GM18498 (cell line): ENCODE measurements around the gene KRTAP19-8.

Experiments
- ATAC-seq: cut with Tn5 transposase; IDR thresholded peaks from one replicate; pipeline ENCODE4 v1.9.1; 2021; ENCODE audit warnings: mild to moderate bottlenecking, moderate library complexity; ENCODE audit not compliant: unreplicated experiment

KRTAP19-8 gene, protein sequence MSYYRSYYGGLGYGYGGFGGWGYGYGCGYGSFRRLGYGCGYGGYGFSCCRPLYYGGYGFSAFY

DNA sequence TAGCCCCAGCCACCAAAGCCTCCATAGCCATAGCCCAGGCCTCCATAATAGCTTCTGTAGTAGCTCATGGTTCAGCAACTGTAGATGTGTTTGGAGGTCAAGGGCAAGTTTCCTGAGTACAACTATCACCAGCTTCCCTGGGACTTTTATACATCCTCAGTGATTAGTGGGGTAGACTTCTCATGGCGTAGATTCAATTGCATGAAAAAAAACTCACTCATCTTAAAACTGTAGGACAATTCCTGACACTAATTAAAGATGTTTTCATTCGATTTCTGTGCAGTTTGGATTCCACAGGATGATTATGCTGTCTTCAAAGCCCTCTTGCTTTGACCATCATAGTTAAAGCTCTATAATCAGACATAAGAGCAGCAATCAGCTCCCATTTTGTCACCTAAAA lies at the start of gene KRTAP19-8:
Gene KRTAP19-8 (minus strand): TSS at position 101 of the 400 bp plus-strand sequence. CDS start 33 bp downstream, at position 68.
- ATAC-seq: no peak

DNA sequence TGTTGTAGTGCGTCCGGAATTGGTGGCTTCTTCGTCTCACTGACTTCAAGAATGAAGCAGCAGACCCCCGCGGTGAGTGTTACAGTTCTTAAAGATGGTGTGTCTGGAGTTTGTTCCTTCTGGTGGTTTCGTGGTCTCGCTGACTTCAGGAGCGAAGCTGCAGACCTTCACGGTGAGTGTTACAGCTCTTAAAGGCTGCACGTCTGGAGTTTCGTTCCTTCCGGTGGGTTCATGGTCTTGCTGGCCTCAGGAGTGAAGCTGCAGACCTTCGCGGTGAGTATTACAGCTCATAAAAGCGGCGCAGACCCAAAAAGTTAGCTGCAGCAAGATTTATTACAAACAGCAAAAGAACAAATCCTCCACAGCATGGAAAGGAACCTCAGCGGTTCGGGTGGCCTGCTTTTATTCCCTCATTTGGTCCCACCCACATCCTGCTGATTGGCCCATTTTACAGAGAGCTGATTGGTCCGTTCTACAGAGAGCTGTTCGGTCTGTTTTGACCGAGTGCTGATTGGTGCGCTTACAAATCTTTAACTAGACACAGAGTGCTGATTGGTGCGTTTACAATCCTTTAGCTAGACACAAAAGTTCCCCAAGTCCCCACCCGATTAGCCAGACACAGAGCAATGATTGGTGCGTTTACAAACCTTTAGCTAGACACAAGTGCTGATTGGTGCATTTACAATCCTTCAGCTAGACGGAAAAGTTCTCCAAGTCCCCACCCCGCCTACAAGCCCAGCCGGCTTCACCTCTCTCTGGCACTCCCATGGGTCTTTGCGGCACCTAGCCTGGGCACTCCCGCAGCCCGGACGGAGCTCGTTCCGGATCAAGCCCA lies 49.6 kb upstream of the KRTAP19-8 start:
- no peak for ATAC-seq

GRCh38 chr21:31084689-31085088 lies 46.4 kb upstream of the KRTAP19-8 start:
- ATAC-seq: no peak

- no peak for ATAC-seq
Observed at GRCh38 chr21:31078796-31079195, 40.5 kb upstream of the KRTAP19-8 start.

GRCh38 chr21:31078216-31078615 lies 39.9 kb upstream of the KRTAP19-8 start:
- ATAC-seq: no peak

GRCh38 chr21:31075848-31076247 lies 37.6 kb upstream of the KRTAP19-8 start:
- no peak for ATAC-seq

GRCh38 chr21:31072533-31072932 lies 34.3 kb upstream of the KRTAP19-8 start:
- ATAC-seq: no peak

- no peak for ATAC-seq
Observed at GRCh38 chr21:31064803-31065202, 26.5 kb upstream of the KRTAP19-8 start.

- no peak for ATAC-seq
Observed at GRCh38 chr21:31052489-31053142, 14.3 kb upstream of the KRTAP19-8 start.

DNA sequence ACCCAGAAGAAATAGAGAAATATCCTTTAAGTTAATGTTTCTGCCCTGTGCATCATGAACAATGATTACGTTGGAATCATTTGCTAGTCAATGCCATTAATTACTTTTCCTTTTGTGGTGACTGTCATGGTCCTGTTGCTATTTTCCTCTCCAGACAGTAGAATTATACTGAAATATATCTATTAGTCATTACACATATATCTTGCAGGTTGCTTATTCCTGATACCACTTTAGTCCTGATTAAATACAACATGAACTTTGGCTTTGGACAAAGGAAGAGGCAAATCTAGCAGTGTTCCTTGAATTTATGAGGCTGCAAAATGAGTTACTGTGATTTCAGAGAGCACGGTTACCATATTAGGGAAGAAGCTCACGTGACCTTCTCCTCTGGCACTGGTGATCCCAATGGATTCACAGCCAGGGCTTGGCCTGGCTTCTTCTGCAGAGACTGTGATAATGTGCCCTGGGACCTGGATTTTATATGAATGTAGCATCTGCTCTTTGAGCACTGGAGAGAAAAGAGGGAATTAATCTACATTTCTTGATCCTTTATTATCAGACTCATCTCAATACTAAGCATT lies 12.4 kb upstream of the KRTAP19-8 start:
- ATAC-seq: no peak

DNA sequence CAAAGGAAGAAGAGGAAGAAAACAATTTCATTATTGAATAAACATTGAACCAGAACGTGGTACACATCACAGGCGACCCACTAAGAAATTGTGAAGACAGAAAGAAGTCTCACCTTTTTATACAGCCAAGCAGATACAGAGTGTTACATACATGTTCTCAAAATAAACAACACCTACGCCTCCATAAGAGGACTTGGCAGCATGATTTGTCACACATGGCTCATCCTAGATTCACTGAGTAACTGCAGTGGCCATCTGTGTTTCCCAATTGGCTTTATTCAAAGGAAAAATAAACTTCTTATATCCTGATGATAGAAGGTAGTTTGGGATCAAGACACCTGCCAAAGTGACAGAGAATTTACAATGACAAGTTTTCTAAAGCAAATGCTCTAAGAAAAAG lies 7.6 kb upstream of the KRTAP19-8 start:
- no peak for ATAC-seq

DNA sequence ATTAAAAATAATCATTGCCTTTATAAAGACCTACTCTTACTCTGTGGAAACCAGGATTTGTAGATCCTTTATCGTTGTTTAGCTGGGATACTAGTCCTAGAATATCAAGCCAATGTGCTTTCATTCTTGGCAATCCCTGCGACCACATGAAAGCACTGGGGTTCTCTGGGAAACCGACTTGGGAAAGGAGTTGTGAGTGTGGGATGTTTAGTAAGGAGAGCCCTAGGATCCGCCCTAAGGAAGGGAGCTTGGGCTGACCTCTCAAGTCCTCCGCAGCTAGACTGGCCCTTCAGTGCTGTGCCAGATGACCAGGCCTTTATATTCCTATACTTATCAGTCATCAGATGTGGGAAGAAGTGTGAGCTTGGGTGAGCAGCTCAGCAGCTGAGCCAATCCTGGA lies 5.2 kb upstream of the KRTAP19-8 start:
- ATAC-seq: no peak

- no peak for ATAC-seq
Observed at GRCh38 chr21:31042080-31042464, 3.8 kb upstream of the KRTAP19-8 start.

DNA sequence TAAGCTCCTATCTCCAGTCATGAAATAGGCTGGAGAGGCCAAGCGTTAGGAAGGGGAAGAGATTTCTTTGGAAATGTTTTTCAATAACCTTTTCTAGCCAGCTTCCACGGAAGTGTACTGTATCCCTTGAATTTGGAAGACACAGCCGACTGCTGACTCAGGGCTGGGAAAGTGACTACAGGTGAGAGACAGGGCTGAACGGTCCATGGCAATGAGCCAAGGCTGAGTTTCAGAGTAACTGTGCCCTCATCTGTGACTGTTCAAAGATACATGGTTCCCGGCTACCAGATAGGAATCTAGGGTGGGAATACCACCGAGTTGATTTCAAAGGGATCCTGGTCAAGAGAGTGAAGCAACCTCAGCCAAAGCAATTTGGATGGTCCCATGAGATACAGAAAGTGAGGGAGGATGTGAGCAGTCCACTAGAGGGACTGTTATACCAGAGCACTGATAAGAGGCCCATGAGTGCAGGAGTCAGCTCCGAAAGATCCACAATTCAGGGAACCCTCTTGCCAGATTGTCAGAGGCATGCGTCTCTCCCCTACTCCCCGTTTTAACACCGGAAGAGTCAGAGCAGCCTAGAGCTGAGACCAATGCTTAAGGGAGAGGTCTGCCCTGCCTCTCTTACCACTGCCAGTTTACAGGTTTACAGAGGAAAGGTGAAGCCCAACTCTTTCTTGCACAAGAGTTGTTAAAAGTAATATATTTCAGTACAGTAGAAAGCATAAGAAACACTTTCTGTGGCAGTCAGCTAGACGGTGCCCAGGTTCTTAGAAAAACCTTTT lies 3.2 kb upstream of the KRTAP19-8 start:
- ATAC-seq: no peak

DNA sequence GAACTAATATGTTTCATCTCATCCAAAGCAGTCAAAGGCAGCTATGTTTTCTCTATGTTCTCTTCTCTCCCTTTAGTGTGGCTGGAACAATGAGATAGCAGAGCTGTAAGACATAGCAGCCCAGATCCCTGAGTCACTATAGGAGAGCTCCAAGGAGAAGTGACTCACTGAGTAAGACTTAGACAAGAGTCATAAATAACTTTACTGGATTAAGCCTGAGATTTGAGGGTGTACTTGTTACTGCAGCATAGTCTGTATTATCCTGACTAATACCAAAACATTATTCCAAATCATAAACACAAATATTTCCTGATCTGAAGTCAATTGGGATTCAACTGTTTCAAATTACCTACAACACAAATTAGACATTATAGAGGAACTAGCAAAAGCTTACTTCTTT lies 3.9 kb downstream of the KRTAP19-8 start:
- no peak for ATAC-seq

- ATAC-seq: peak; percentile 56
Observed at GRCh38 chr21:31030367-31031106, 7.7 kb downstream of the KRTAP19-8 start.

DNA sequence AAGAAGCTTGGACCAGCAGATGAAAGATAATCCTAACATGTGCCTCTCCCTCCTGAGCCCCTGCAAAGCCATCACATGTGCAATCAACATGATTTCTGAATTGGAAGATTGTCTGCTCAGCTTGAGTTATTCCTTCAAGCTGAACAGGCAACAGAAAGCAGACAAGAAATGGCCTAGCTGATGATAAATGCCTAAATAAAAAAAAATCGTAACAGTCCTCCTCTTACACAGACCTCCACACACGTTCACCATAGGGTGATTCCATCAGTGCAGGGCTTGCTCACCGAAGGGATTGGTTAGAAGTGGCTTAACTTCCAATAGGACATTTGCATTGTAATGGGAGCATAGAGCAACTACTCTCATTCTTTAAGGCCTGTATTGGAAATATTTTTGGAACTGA lies 14.6 kb downstream of the KRTAP19-8 start:
- no peak for ATAC-seq

DNA sequence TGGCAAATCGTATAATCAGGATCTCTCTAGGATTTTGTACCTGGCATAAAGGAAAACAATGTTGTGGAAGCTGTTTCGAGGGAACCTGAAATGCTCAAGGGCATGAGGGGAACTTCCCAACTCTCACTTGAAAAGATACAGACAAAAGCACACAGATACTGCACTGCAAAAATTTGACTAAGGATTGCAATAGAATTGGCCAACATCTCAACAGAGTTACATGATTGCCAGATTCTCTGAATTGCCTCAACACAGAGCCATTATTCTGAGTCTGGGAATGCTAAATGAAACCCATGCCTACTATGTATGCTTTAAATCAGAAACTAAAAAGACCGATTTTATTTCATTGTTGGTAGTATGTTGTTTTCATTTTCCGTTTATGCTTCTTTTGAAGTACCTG lies 16.0 kb downstream of the KRTAP19-8 start:
- no peak for ATAC-seq

DNA sequence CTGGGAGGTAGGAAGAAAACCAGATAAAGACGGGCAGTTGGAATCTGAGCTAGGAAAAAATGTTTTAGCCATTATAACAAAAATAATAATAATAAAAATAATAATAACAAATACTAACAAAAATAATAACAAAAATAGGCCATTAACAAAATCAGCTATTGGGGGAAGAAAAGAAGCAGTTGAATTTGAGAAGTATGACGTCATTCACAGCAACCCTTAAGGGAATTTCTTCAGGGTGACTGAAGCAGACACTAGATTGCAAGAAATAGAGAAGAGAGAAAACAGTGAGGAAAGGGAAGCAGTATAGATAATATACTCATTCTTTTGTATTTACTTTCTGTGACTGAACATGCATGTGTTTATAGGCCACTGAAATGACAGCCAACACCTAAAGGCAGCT lies 20.0 kb downstream of the KRTAP19-8 start:
- no peak for ATAC-seq

DNA sequence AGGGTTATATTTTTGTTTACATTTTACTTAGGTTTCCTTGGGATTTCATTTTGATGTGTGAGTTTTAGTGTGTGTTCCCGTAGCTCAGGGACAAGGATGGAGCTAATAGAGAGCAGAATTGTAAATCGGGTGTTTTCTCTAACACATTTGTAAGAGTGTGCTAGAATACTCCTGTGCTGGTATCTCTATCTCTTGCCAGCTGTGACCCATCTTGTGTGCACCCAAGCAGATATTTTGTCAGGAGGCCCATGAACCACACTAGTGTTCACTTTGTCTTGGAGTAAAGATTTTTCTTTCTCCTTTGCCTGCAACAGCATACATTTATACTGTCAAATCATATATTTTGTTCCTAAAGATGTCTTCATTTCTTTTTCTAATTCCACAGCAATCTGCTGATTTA lies 23.4 kb downstream of the KRTAP19-8 start:
- ATAC-seq: no peak
